Sigmoid colon (tissue), 7 donors: ENCODE measurements around the gene ADGRV1. TPM values are rescaled to one million over a fixed set of nuclear protein-coding genes. Genes with fewer than 3 reads are reported as not detected.

ENCODE experiments used
- DNase-seq: peaks from one replicate; pipeline ENCODE4 v3.0.0-alpha.2; 2019
- H3K27ac ChIP-seq, 4 donors: fragments of 200-600 bp; sonication (generic); one replicate each; pipeline ENCODE4 v1.5.1; 2016 to 2019; ENCODE audit warnings: mild to moderate bottlenecking in 1 of 4
- H3K27me3 ChIP-seq, 3 donors: fragments of 200-600 bp; sonication (generic); one replicate each; pipeline ENCODE4 v1.5.1; 2019; ENCODE audit warnings: mild to moderate bottlenecking in 1 of 3
- H3K36me3 ChIP-seq, 4 donors: fragments of 200-600 bp; sonication (generic); one replicate each; pipeline ENCODE4 v1.5.1; 2016 to 2019
- H3K4me1 ChIP-seq, 4 donors: fragments of 200-600 bp; sonication (generic); one replicate each; pipeline ENCODE4 v1.5.1; 2017 to 2019
- H3K4me3 ChIP-seq, 4 donors: fragments of 200-600 bp; sonication (generic); one replicate each; pipeline ENCODE4 v1.5.1; 2017 to 2019; ENCODE audit warnings: mild to moderate bottlenecking in 2 of 4, moderate library complexity in 1 of 4
- H3K9me3 ChIP-seq, 4 donors: fragments of 200-600 bp in 3 of 4; sonication (generic) in 3 of 4; one replicate each; pipeline versions ENCODE4 v1.5.1 to v1.6.1; 2013 to 2019
- EP300 ChIP-seq, 4 donors: sonication (generic); formaldehyde crosslinking; IDR thresholded peaks; one replicate each; pipeline ENCODE4 v1.6.1; 2017; ENCODE audit warnings: antibody characterized with exemption in 4 of 4
- POLR2A ChIP-seq, 2 donors: fragments of 450-650 bp; IDR thresholded peaks; one replicate each; pipeline ENCODE4 v1.6.1; 2016; ENCODE audit warnings: antibody characterized with exemption in 2 of 2, mild to moderate bottlenecking in 2 of 2, moderate library complexity in 2 of 2
- POLR2AphosphoS5 ChIP-seq, 4 donors: sonication (generic); formaldehyde crosslinking; IDR thresholded peaks; one replicate each; pipeline ENCODE4 v1.6.1; 2017; ENCODE audit warnings: antibody characterized with exemption in 4 of 4
- WGBS, 2 donors: extraction: QIAGEN DNeasy Blood & Tissue Kit; methylation state at CpG; one replicate each; pipeline ENCODE4 v1.1.7; 2013; 5-methylcytosine and 5-hydroxymethylcytosine counted together
- intact Hi-C: fragments of 100-400 bp; cut with DNase I; formaldehyde crosslinking; loops from one replicate; pipeline ENCODE4 v1.15.1; 2023
- polyA plus RNA-seq, 3 donors: library from polyadenylated mRNA; stranded (reverse); fragments of 200-250 nt; gene quantifications; one replicate each; pipeline ENCODE4 v1.2.3, GENCODE V29; 2013
- total RNA-seq, 4 donors: library from RNA; depleted of rRNA; stranded (reverse); fragments of >200 nt; gene quantifications; one replicate each; pipeline ENCODE4 v1.1.0, GENCODE V29; 2016
- TF ChIP-seq, protein P1 (sequence below), 4 experiments: fragments of 450-650 bp in 3 of 4; fragments of 200-600 bp in 1 of 4; IDR thresholded peaks; one replicate each; pipeline ENCODE4 v1.5.1; 2016 to 2019; ENCODE audit warnings: antibody characterized with exemption in 4 of 4, mild to moderate bottlenecking in 3 of 4, moderate library complexity in 2 of 4
- donor health status: healthy with polysubstance abuse.
- donor health status: Bipolar disorder and iron deficiency.
- donor health status: healthy.

Gene ADGRV1
- total and polyA plus RNA-seq, 7 donors: 0.54 to 2.1 (median 0.74) TPM; not detected in 1

DNA sequence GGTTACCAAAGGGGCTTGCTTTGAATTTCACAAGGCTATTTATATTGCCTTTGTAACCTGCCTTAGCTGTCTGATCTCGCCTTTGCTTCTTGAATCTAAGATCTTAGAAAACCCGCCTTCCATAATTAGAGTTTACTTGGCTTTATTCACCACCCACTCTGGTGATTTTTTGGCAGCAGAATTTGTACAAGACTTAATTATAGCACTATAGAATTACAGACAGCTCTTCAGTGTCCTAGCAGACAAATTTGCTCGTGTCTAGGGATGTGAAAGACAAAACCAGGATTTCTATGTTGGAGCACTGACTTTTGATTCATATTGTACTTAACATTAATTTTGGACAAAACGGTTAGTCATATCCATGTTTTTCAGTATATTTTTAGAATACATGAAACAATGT, 306.6 kb downstream of the ADGRV1 start:
- DNase-seq: no peak
- Histone ChIP-seq H3K36me3 (no peaks in the 10 kb centered on the region), H3K27ac (no peak overlapping the region), H3K4me1 (peaks cover 0 to 4% (median 0%) of the 10 kb centered on the region in 4 donors), H3K4me3 (no peak overlapping the region), H3K9me3 (no peaks in the 10 kb centered on the region), H3K27me3 (no peaks in the 10 kb centered on the region)
- WGBS, 2 donors: 81 to 86% methylated on average over 4 of the region's 4 CpGs
- TF ChIP-seq, protein P1, sequence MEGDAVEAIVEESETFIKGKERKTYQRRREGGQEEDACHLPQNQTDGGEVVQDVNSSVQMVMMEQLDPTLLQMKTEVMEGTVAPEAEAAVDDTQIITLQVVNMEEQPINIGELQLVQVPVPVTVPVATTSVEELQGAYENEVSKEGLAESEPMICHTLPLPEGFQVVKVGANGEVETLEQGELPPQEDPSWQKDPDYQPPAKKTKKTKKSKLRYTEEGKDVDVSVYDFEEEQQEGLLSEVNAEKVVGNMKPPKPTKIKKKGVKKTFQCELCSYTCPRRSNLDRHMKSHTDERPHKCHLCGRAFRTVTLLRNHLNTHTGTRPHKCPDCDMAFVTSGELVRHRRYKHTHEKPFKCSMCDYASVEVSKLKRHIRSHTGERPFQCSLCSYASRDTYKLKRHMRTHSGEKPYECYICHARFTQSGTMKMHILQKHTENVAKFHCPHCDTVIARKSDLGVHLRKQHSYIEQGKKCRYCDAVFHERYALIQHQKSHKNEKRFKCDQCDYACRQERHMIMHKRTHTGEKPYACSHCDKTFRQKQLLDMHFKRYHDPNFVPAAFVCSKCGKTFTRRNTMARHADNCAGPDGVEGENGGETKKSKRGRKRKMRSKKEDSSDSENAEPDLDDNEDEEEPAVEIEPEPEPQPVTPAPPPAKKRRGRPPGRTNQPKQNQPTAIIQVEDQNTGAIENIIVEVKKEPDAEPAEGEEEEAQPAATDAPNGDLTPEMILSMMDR (IDR thresholded peaks at IDR 0.05): no peak
- TF ChIP-seq EP300 (IDR thresholded peaks at IDR 0.05) (no peak), POLR2AphosphoS5 (IDR thresholded peaks at IDR 0.05) (no peak), POLR2A (IDR thresholded peaks at IDR 0.05) (no peak)
- intact Hi-C loops: loop anchor here (5.0 kb wide), 2 partner anchors 67 to 237 kb away; no protein-coding TSS in a partner anchor

GRCh38 chr5:90866333-90866732, 307.7 kb downstream of the ADGRV1 start:
- no peak for DNase-seq
- 3% methylated on average over 2 of the region's 2 CpGs for WGBS, 2 donors
- no peak overlapping the region for H3K4me3 ChIP-seq
- no peaks in the 10 kb centered on the region for H3K9me3 ChIP-seq
- intact Hi-C loops: loop anchor here (1.0 to 5.0 kb wide), 4 partner anchors 66 to 554 kb away; no protein-coding TSS in a partner anchor
- no peak for TF ChIP-seq EP300 (IDR thresholded peaks at IDR 0.05)
- TF ChIP-seq, protein P1 (IDR thresholded peaks at IDR 0.05): peak; percentile 17 to 51 (median 32)
- H3K36me3 ChIP-seq: no peaks in the 10 kb centered on the region
- H3K4me1 ChIP-seq: peaks cover 0 to 4% (median 0%) of the 10 kb centered on the region in 4 donors
- no peak overlapping the region for H3K27ac ChIP-seq
- H3K27me3 ChIP-seq: no peaks in the 10 kb centered on the region

GRCh38 chr5:90866915-90867731, 308.5 kb downstream of the ADGRV1 start:
- no peaks in the 10 kb centered on the region for H3K36me3 ChIP-seq
- intact Hi-C loops: loop anchor here (1.0 to 5.0 kb wide), 4 partner anchors 65 to 553 kb away; no protein-coding TSS in a partner anchor
- WGBS, 2 donors: 86 to 91% methylated on average over 5 of the region's 5 CpGs

DNA sequence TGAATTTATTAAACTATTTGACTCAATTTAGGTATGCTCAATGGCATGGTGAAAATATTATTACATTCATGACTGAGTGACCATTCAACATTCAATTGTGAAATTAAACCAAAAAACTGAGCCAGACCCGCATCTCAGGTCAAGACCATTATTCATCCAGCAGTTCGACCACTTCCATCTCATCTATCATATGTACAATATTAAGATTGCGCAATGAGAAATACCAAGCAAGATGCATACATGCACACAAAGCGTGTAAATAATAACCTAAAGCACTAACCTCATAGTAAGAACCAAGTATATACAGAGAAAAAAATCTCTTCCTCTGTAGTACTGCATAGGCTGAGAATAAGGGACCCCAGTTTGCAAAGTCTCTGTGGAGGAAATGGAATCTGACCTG, 310.2 kb downstream of the ADGRV1 start:
- no peak for TF ChIP-seq POLR2AphosphoS5 (IDR thresholded peaks at IDR 0.05)
- no peak for TF ChIP-seq EP300 (IDR thresholded peaks at IDR 0.05)
- TF ChIP-seq POLR2A (IDR thresholded peaks at IDR 0.05): no peak
- TF ChIP-seq, protein P1 (IDR thresholded peaks at IDR 0.05): no peak
- peaks cover 0 to 9% (median 2%) of the 10 kb centered on the region in 4 donors for H3K4me1 ChIP-seq
- intact Hi-C loops: loop anchor here (5.0 kb wide), 2 partner anchors 64 to 234 kb away; no protein-coding TSS in a partner anchor
- DNase-seq: no peak
- WGBS, 2 donors: 94% methylated on average over 4 of the region's 4 CpGs
- no peaks in the 10 kb centered on the region for H3K27me3 ChIP-seq
- no peak overlapping the region for H3K4me3 ChIP-seq
- H3K9me3 ChIP-seq: no peaks in the 10 kb centered on the region
- H3K36me3 ChIP-seq: no peaks in the 10 kb centered on the region
- no peak overlapping the region for H3K27ac ChIP-seq

More at GRCh38 chr5:90866915-90867731, 308.5 kb downstream of the ADGRV1 start:
- H3K9me3 ChIP-seq: no peaks in the 10 kb centered on the region
- H3K4me3 ChIP-seq: no peak overlapping the region
- H3K4me1 ChIP-seq: peaks cover 0 to 4% (median 0%) of the 10 kb centered on the region in 4 donors
- no peak overlapping the region for H3K27ac ChIP-seq
- no peak for DNase-seq
- TF ChIP-seq, protein P1 (IDR thresholded peaks at IDR 0.05): no peak
- TF ChIP-seq POLR2AphosphoS5 (IDR thresholded peaks at IDR 0.05): peak in 1 of 4 donors; percentile 21
- H3K27me3 ChIP-seq: no peaks in the 10 kb centered on the region
